Kidney (tissue), 14 donors: ENCODE measurements around the gene SSH3. TPM values are rescaled to one million over a fixed set of nuclear protein-coding genes. Genes with fewer than 3 reads are reported as not detected.

Experiments used
- DNase-seq, 5 donors: peaks; one replicate each; pipeline ENCODE4 v3.0.0-alpha.2; 2013 to 2020
- FAIRE-seq: peaks from 2 replicates; lab custom pipeline; 2012; peaks lifted over from hg19 to GRCh38; lab: Jason Lieb, UNC
- H3K27ac ChIP-seq, 2 donors: one replicate each; pipeline ENCODE4 v1.7.0; 2013; ENCODE audit warnings: low read depth in 2 of 2, low read length in 2 of 2, inconsistent platforms in 1 of 2
- H3K27me3 ChIP-seq: one replicate; pipeline ENCODE4 v1.7.1; 2013; ENCODE audit warnings: low read length, inconsistent platforms; ENCODE audit not compliant: control insufficient read depth, insufficient read depth
- H3K36me3 ChIP-seq, 3 donors: one replicate each; pipeline versions ENCODE4 v1.7.0 to v1.7.1; 2013; ENCODE audit warnings: low read length in 3 of 3, control low read depth in 1 of 3, inconsistent platforms in 1 of 3; ENCODE audit not compliant: insufficient read depth in 3 of 3, control insufficient read depth in 2 of 3
- H3K4me1 ChIP-seq, 3 donors: one replicate each; pipeline versions ENCODE4 v1.7.0 to v1.7.1; 2013; ENCODE audit warnings: low read length in 3 of 3, inconsistent platforms in 1 of 3, low read depth in 1 of 3; ENCODE audit not compliant: control insufficient read depth in 2 of 3, insufficient read depth in 2 of 3
- H3K4me3 ChIP-seq, 3 donors: one replicate each; pipeline versions ENCODE4 v1.7.0 to v1.8.1; 2013; ENCODE audit warnings: low read length in 3 of 3, control low read depth in 1 of 3, inconsistent platforms in 1 of 3
- H3K9ac ChIP-seq, 3 donors: one replicate each; pipeline versions ENCODE4 v1.7.0 to v1.7.1; 2013; ENCODE audit warnings: low read length in 3 of 3, control low read depth in 1 of 3, inconsistent platforms in 1 of 3
- H3K9me3 ChIP-seq, 3 donors: one replicate each; pipeline versions ENCODE4 v1.7.0 to v1.7.1; 2013; ENCODE audit warnings: low read length in 3 of 3, control low read depth in 1 of 3, inconsistent platforms in 1 of 3; ENCODE audit not compliant: control insufficient read depth in 2 of 3, insufficient read depth in 1 of 3
- CTCF ChIP-seq: IDR thresholded peaks from 3 replicates; pipeline ENCODE4 v1.5.1; 2012; ENCODE audit warnings: mild to moderate bottlenecking, moderate library complexity, borderline replicate concordance; ENCODE audit not compliant: insufficient read depth; ENCODE audit errors: extremely low read depth
- intact Hi-C: fragments of 100-400 bp; cut with DNase I; formaldehyde crosslinking; loops from one replicate; pipeline ENCODE4 v1.11.1; 2022
- polyA plus RNA-seq: library from polyadenylated mRNA; stranded (reverse); fragments of 350-450 nt; fragmentation: Illumina TruSeq; extraction: RNeasy Lipid Tissue Mini Kit (QIAGEN cat#74804); gene quantifications from one replicate; pipeline ENCODE4 v1.2.3, GENCODE V29; 2014; ENCODE audit warnings: low read depth, low replicate concordance; ENCODE audit not compliant: insufficient read depth
- total RNA-seq: library from RNA; stranded (reverse); fragmentation: NEBNext Ultra II Directional; extraction: Animal tissue kit (Norgen Biotek cat#: 25700); gene quantifications from one replicate; pipeline ENCODE4 v1.2.1, GENCODE V29; 2021
- donor health status: control.
- donor health status: control.
- donor health status: control.
- donor health status: control.
- donor health status: control.
- donor health status: DM: yes; HTN: yes; CAD: no.
- donor health status: Normal renal cell carcinoma (clear cell type).

The SSH3 gene
- total and polyA plus RNA-seq, 2 donors from 2014 or later, result 25.0 to 68.9 TPM

DNA sequence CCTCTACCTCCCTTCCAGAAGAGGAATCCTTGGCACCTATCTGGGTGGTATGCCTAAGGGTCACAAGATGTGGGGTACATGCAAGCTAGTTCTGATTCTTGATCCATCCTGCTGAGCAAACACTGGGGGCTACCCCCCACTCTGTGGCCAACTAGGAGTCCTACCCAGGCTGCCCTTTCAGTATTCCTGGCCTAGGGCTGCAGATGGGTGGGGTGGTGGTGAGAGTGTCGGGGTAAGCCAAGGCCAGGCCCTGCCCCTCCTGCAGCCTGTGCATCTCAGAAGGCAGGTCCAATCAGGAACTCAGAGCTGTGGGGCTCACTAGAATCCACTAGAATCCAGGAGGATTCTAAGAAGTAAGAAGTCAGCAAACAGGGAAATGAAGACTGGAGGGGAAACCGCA lies 10.9 kb downstream of the SSH3 start:
- Histone ChIP-seq H3K27ac (no peak overlapping the region), H3K4me3 (no peak overlapping the region), H3K36me3 (no peaks in the 10 kb centered on the region), H3K9me3 (no peaks in the 10 kb centered on the region), H3K27me3 (no peaks in the 10 kb centered on the region), H3K9ac (no peak overlapping the region), H3K4me1 (peaks cover 0 to 6% (median 0%) of the 10 kb centered on the region in 3 donors)
- TF ChIP-seq CTCF, result no peak
- FAIRE-seq (no peak), DNase-seq (no peak)
- intact Hi-C loops, result no loop called here

GRCh38 chr11:67315325-67315909 lies 12.1 kb downstream of the SSH3 start:
- TF ChIP-seq CTCF, result no peak
- Histone ChIP-seq H3K4me1 (peaks cover 0 to 6% (median 0%) of the 10 kb centered on the region in 3 donors), H3K27me3 (no peaks in the 10 kb centered on the region), H3K36me3 (no peaks in the 10 kb centered on the region), H3K27ac (no peak overlapping the region), H3K9ac (no peak overlapping the region), H3K4me3 (no peak overlapping the region), H3K9me3 (no peaks in the 10 kb centered on the region)
- intact Hi-C loops, result loop anchor here (5.0 kb wide), 1 partner anchor 48 kb away; the partner anchor contains the start of gene GRK2
- no peak for DNase-seq
- FAIRE-seq, result no peak

DNA sequence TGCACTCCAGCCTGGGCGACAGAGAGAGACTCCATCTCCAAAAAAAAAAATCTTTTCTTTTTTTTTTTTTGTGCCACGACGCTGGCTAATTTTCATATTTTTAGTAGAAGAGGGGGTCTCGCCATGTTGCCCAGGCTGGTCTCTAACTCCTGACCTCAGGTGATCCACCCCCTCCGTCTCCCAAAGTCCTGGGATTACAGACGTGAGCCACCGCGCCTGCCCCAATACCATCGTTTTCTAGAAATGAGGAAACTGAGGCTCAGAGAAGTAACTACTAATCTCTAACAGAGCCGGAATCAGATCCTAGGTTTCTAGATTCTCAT lies 13.5 kb downstream of the SSH3 start:
- Histone ChIP-seq H3K27ac (peak overlapping the region; percentile 91 to 96), H3K4me3 (peak overlapping the region; percentile 85 to 91 (median 90)), H3K4me1 (peaks cover 0 to 6% (median 0%) of the 10 kb centered on the region in 3 donors), H3K9me3 (no peaks in the 10 kb centered on the region), H3K36me3 (no peaks in the 10 kb centered on the region), H3K9ac (peak overlapping the region; percentile 68 to 87 (median 78)), H3K27me3 (no peaks in the 10 kb centered on the region)
- TF ChIP-seq CTCF, result no peak
- intact Hi-C loops, result loop anchor here (5.0 kb wide), 1 partner anchor 50 kb away; the partner anchor contains the start of gene GRK2
- no peak for FAIRE-seq
- no peak for DNase-seq
